SK-N-SH (cell line): ENCODE measurements around the gene MYL5. TPM values are rescaled to one million over a fixed set of nuclear protein-coding genes. Genes with fewer than 3 reads are reported as not detected.

ENCODE experiments used
- CTCF ChIA-PET: fragments of 300-600, 350-600 bp; formaldehyde crosslinking; extraction: SDS; loops from one replicate; lab custom pipeline; 2021; lab: Yijun Ruan, JAX
- POLR2A ChIA-PET: fragments of 350-600 bp; sonication (Branson Sonifier 250); formaldehyde crosslinking; extraction: SDS; loops from one replicate; lab custom pipeline; 2020; ENCODE audit warnings: antibody characterized with exemption, inconsistent platforms; lab: Yijun Ruan, JAX
- DNase-seq: peaks from one replicate; pipeline ENCODE4 v3.0.0; 2012
- H2AFZ ChIP-seq: fragments of 200-600 bp; sonication (generic); 2 replicates; pipeline ENCODE4 v1.8.1; 2016; ENCODE audit warnings: antibody characterized with exemption, mild to moderate bottlenecking, low read depth
- H3F3A ChIP-seq: fragments of 200-600 bp; sonication (generic); replicated peaks from 2 replicates; pipeline ENCODE3; 2016; ENCODE audit warnings: antibody characterized with exemption, mild to moderate bottlenecking; ENCODE audit not compliant: insufficient read depth
- H3K27ac ChIP-seq, 2 experiments: fragments of 200-500 bp in 1 of 2; fragments of 200-600 bp in 1 of 2; sonication (Bioruptor generic) in 1 of 2; sonication (generic), shearing (Covaris generic) in 1 of 2; 2 replicates each; pipeline versions ENCODE4 v1.5.1 to v1.6.1; 2014 to 2016; ENCODE audit warnings: low read depth in 2 of 2, inconsistent platforms in 1 of 2, low read length in 1 of 2, mild to moderate bottlenecking in 1 of 2, mixed read lengths in 1 of 2
- H3K27me3 ChIP-seq: fragments of 200-600 bp; sonication (generic), shearing (Covaris generic); 2 replicates; pipeline ENCODE4 v1.6.1; 2016; ENCODE audit warnings: mixed run types; ENCODE audit not compliant: insufficient read depth
- H3K36me3 ChIP-seq, 2 experiments: fragments of 200-500 bp in 1 of 2; fragments of 200-600 bp in 1 of 2; sonication (Bioruptor generic) in 1 of 2; sonication (generic) in 1 of 2; replicated peaks in 1 of 2; 2 replicates each; pipeline versions ENCODE3 to v1.5.1; 2014 to 2016; ENCODE audit warnings: low read length in 1 of 2, mild to moderate bottlenecking in 1 of 2; ENCODE audit not compliant: insufficient read depth in 2 of 2, control insufficient read depth in 1 of 2
- H3K4me1 ChIP-seq, 2 experiments: fragments of 200-500 bp in 1 of 2; fragments of 200-600 bp in 1 of 2; sonication (Bioruptor generic) in 1 of 2; sonication (generic), shearing (Covaris generic) in 1 of 2; 2 replicates each; pipeline versions ENCODE4 v1.5.1 to v1.6.1; 2014 to 2016; ENCODE audit warnings: low read depth in 1 of 2, low read length in 1 of 2, mixed run types in 1 of 2; ENCODE audit not compliant: insufficient read depth in 2 of 2, control insufficient read depth in 1 of 2
- H3K4me2 ChIP-seq: fragments of 200-600 bp; sonication (generic), shearing (Covaris generic); 2 replicates; pipeline ENCODE4 v1.6.1; 2017; ENCODE audit warnings: mixed run types
- H3K4me3 ChIP-seq, 2 experiments: fragments of 200-500 bp in 1 of 2; fragments of 200-600 bp in 1 of 2; sonication (Bioruptor generic) in 1 of 2; sonication (generic), shearing (Covaris generic) in 1 of 2; 2 replicates each; pipeline versions ENCODE4 v1.5.1 to v1.8.1; 2014 to 2016; ENCODE audit warnings: low read depth in 2 of 2, inconsistent platforms in 1 of 2, low read length in 1 of 2, mild to moderate bottlenecking in 1 of 2, mixed read lengths in 1 of 2, moderate library complexity in 1 of 2
- H3K79me2 ChIP-seq: fragments of 200-600 bp; sonication (generic); 2 replicates; pipeline ENCODE4 v1.8.1; 2017; ENCODE audit warnings: mild to moderate bottlenecking; ENCODE audit not compliant: insufficient read depth
- H3K9ac ChIP-seq: fragments of 200-600 bp; sonication (generic); 2 replicates; pipeline ENCODE4 v1.6.1; 2017; ENCODE audit warnings: mixed run types
- H3K9me2 ChIP-seq: fragments of 200-600 bp; sonication (generic); 2 replicates; pipeline ENCODE4 v1.6.1; 2017; ENCODE audit warnings: mixed run types
- H3K9me3 ChIP-seq: fragments of 200-600 bp; sonication (generic); 2 replicates; pipeline ENCODE4 v1.6.1; 2017; ENCODE audit warnings: mixed run types, mild to moderate bottlenecking, moderate library complexity
- H4K20me1 ChIP-seq: fragments of 200-600 bp; sonication (generic); 2 replicates; pipeline ENCODE4 v1.6.1; 2017; ENCODE audit warnings: mild to moderate bottlenecking, mixed run types; ENCODE audit not compliant: insufficient read depth
- CHD2 ChIP-seq: fragments of 150-350 bp; IDR thresholded peaks from 2 replicates; pipeline ENCODE4 v1.6.1; 2018; ENCODE audit warnings: low read length; ENCODE audit not compliant: partially characterized antibody
- ELF1 ChIP-seq: IDR thresholded peaks from 2 replicates; pipeline ENCODE4 v1.4.0; 2012
- FOSL2 ChIP-seq: IDR thresholded peaks from 2 replicates; pipeline ENCODE4 v1.4.0; 2012; ENCODE audit warnings: low read depth, mild to moderate bottlenecking, moderate library complexity, borderline replicate concordance
- FOXJ3 ChIP-seq: sonication (generic); formaldehyde crosslinking; IDR thresholded peaks from 2 replicates; pipeline ENCODE4 v1.5.1; 2020; ENCODE audit warnings: mild to moderate bottlenecking, missing genetic modification reagents
- FOXM1 ChIP-seq: IDR thresholded peaks from 2 replicates; pipeline ENCODE4 v1.4.0; 2012; ENCODE audit warnings: low read depth, mild to moderate bottlenecking
- GABPA ChIP-seq: IDR thresholded peaks from 2 replicates; pipeline ENCODE4 v1.4.0; 2012; ENCODE audit warnings: low read depth, mild to moderate bottlenecking
- GATA2 ChIP-seq: sonication (generic); formaldehyde crosslinking; IDR thresholded peaks from 2 replicates; pipeline ENCODE4 v1.5.0; 2020; ENCODE audit warnings: mild to moderate bottlenecking, missing genetic modification reagents
- NFIC ChIP-seq: IDR thresholded peaks from 2 replicates; pipeline ENCODE4 v1.4.0; 2012; ENCODE audit warnings: borderline replicate concordance
- NRF1 ChIP-seq: IDR thresholded peaks from 2 replicates; pipeline ENCODE4 v1.6.1; 2012; ENCODE audit warnings: low read depth, mild to moderate bottlenecking, low read length
- RAD21 ChIP-seq: IDR thresholded peaks from 2 replicates; pipeline ENCODE4 v1.6.1; 2012; ENCODE audit warnings: mild to moderate bottlenecking, low read length
- RCOR1 ChIP-seq: fragments of 150-350 bp; IDR thresholded peaks from 2 replicates; pipeline ENCODE4 v1.6.1; 2017; ENCODE audit warnings: antibody characterized with exemption, low read length
- RXRA ChIP-seq: IDR thresholded peaks from 2 replicates; pipeline ENCODE4 v1.4.0; 2012; ENCODE audit warnings: low read depth, mild to moderate bottlenecking, borderline replicate concordance
- SIN3A ChIP-seq: IDR thresholded peaks from 2 replicates; pipeline ENCODE4 v1.6.1; 2012; ENCODE audit warnings: low read depth, mild to moderate bottlenecking, low read length, moderate library complexity, borderline replicate concordance
- TAF1 ChIP-seq: IDR thresholded peaks from 2 replicates; pipeline ENCODE4 v1.6.1; 2012; ENCODE audit warnings: low read depth, mild to moderate bottlenecking, low read length, moderate library complexity, borderline replicate concordance
- TEAD4 ChIP-seq: IDR thresholded peaks from 2 replicates; pipeline ENCODE4 v1.4.0; 2012; ENCODE audit warnings: mild to moderate bottlenecking, borderline replicate concordance; ENCODE audit not compliant: insufficient read depth
- WGBS: methylation state at CpG from one replicate; pipeline ENCODE4 v1.1.6; 2017; ENCODE audit warnings: low lambda C conversion rate; 5-methylcytosine and 5-hydroxymethylcytosine counted together
- polyA plus RNA-seq, 3 experiments: library from polyadenylated mRNA; depleted of rRNA; stranded (reverse); fragments of >200 nt; gene quantifications; 2 replicates each; pipeline ENCODE4 v1.2.3, GENCODE V29; 2012
- TF ChIP-seq, protein P1 (sequence below): fragments of 200-600 bp; sonication (generic); IDR thresholded peaks from 2 replicates; pipeline ENCODE4 v1.6.1; 2017; ENCODE audit warnings: antibody characterized with exemption, mild to moderate bottlenecking, moderate library complexity
- TF ChIP-seq, protein P2 (sequence below): IDR thresholded peaks from 2 replicates; pipeline ENCODE4 v1.6.1; 2012; ENCODE audit warnings: mild to moderate bottlenecking, low read depth, low read length, moderate library complexity
- TF ChIP-seq, protein P3 (sequence below): fragments of 150-350 bp; IDR thresholded peaks from 2 replicates; pipeline ENCODE4 v1.6.1; 2016; ENCODE audit warnings: mild to moderate bottlenecking, low read depth, low read length

Gene MYL5
- polyA plus RNA-seq, 1 of the 3 experiments (the other 2 are of a cell fraction): 46.9 TPM

DNA sequence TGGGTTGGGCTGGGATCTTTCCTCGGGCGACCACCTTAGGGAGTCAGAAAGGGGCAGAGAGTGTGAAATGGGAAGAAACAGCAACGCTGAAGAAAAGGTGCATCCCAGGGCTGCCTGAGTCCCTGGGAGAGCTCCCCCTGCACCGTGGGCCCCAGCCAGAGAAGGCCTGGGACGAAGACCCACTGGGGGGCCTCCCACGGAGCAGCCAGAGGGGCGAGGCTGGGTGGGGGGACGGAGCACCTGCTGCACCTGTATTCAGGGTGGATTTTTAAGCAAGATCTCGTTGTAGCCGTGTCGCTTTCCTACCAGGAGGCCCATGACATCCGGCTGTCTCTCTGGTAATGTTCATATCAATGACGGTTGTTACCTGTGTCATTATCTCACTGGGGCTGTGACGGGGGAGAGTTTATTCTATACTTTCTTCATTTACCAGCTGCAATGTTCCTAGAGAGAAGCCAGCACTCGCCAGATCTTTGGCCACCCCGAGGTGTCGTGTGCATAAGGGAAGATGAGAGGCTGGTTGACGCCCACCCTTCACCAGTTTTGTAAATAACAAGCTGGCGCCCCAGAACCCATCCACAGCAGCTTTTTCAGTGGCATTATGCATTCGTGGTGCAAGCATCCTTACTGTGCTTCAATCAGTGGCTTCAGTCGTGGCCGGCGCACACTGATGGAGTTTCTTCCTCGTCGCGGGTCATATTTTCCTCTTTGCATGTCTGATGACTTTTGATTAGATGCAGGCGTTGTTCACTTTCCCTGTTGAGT is 25.7 kb downstream of the MYL5 start:
- Histone ChIP-seq H2AFZ (no peak overlapping the region), H4K20me1 (no peaks in the 10 kb centered on the region), H3K4me1 (no peaks in the 10 kb centered on the region; a peak in 1 of 4 replicates), H3K9me2 (no peaks in the 10 kb centered on the region), H3K4me2 (no peak overlapping the region), H3K36me3 (no peaks in the 10 kb centered on the region), H3F3A (no peaks in the 10 kb centered on the region), H3K4me3 (no peak overlapping the region), H3K27ac (no peak overlapping the region), H3K9me3 (no peaks in the 10 kb centered on the region), H3K79me2 (no peaks in the 10 kb centered on the region), H3K9ac (no peak overlapping the region), H3K27me3 (no peaks in the 10 kb centered on the region)
- ChIA-PET CTCF (interaction anchor here (0.9 to 2.8 kb wide), 3 partner anchors 16 to 97 kb away, joined by 3 to 22 read pairs (median 4); partner anchors contain the start of genes ATP5ME and MYL5), POLR2A (no interaction called here)
- WGBS: 71% methylated on average over 18 of the region's 27 CpGs
- no peak for DNase-seq
- TF ChIP-seq TAF1 (no peak), GABPA (no peak), SIN3A (no peak), RXRA (no peak), FOXM1 (no peak), ELF1 (no peak), GATA2 (CRISPR knock-in tag) (no peak), RCOR1 (no peak), TEAD4 (no peak), NFIC (no peak), CHD2 (no peak), FOSL2 (no peak), FOXJ3 (CRISPR knock-in tag) (no peak), RAD21 (no peak), NRF1 (no peak)
- TF ChIP-seq, protein P1, sequence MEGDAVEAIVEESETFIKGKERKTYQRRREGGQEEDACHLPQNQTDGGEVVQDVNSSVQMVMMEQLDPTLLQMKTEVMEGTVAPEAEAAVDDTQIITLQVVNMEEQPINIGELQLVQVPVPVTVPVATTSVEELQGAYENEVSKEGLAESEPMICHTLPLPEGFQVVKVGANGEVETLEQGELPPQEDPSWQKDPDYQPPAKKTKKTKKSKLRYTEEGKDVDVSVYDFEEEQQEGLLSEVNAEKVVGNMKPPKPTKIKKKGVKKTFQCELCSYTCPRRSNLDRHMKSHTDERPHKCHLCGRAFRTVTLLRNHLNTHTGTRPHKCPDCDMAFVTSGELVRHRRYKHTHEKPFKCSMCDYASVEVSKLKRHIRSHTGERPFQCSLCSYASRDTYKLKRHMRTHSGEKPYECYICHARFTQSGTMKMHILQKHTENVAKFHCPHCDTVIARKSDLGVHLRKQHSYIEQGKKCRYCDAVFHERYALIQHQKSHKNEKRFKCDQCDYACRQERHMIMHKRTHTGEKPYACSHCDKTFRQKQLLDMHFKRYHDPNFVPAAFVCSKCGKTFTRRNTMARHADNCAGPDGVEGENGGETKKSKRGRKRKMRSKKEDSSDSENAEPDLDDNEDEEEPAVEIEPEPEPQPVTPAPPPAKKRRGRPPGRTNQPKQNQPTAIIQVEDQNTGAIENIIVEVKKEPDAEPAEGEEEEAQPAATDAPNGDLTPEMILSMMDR: no peak
- TF ChIP-seq, protein P2, sequence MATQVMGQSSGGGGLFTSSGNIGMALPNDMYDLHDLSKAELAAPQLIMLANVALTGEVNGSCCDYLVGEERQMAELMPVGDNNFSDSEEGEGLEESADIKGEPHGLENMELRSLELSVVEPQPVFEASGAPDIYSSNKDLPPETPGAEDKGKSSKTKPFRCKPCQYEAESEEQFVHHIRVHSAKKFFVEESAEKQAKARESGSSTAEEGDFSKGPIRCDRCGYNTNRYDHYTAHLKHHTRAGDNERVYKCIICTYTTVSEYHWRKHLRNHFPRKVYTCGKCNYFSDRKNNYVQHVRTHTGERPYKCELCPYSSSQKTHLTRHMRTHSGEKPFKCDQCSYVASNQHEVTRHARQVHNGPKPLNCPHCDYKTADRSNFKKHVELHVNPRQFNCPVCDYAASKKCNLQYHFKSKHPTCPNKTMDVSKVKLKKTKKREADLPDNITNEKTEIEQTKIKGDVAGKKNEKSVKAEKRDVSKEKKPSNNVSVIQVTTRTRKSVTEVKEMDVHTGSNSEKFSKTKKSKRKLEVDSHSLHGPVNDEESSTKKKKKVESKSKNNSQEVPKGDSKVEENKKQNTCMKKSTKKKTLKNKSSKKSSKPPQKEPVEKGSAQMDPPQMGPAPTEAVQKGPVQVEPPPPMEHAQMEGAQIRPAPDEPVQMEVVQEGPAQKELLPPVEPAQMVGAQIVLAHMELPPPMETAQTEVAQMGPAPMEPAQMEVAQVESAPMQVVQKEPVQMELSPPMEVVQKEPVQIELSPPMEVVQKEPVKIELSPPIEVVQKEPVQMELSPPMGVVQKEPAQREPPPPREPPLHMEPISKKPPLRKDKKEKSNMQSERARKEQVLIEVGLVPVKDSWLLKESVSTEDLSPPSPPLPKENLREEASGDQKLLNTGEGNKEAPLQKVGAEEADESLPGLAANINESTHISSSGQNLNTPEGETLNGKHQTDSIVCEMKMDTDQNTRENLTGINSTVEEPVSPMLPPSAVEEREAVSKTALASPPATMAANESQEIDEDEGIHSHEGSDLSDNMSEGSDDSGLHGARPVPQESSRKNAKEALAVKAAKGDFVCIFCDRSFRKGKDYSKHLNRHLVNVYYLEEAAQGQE: no peak
- TF ChIP-seq, protein P3, sequence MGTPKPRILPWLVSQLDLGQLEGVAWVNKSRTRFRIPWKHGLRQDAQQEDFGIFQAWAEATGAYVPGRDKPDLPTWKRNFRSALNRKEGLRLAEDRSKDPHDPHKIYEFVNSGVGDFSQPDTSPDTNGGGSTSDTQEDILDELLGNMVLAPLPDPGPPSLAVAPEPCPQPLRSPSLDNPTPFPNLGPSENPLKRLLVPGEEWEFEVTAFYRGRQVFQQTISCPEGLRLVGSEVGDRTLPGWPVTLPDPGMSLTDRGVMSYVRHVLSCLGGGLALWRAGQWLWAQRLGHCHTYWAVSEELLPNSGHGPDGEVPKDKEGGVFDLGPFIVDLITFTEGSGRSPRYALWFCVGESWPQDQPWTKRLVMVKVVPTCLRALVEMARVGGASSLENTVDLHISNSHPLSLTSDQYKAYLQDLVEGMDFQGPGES: no peak
